GM18508 (cell line): Measurements from ENCODE around the gene MOB3A.

Source experiments
- ATAC-seq: cut with Tn5 transposase; IDR thresholded peaks from one replicate; pipeline ENCODE4 v1.9.1; 2021; ENCODE audit warnings: moderate number of reproducible peaks; ENCODE audit not compliant: insufficient read depth, unreplicated experiment

Gene MOB3A

DNA sequence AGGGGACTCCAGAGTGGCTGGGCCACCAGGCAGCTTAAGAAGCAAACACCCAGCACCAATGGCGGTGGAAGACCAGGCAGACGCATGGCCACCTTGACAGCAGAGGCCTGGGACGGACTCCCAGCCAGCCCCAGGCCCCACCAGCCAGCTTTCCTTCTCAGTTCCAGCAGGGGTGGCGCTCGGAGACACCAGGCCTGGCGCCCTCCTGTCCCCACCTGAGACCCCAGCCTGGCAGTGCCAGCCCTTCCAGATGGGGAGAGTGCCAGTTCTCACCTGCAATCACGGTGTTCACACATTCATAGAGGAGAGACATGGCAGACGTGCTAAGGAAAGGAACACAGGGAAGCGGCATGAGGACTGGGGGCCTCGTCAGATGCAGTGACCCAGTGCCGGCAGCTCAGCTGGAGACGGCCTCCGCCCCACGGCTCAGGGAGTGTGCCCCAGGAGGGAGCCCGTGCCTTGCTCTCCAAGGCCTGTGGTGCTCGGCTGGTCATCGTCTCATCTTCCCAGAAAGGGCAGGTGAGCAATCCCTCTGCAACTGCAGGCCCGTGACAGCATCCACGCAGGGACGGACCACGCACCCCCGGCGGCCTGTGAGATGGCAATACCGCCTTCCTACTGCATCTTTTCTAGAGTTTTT is 30.9 kb upstream of the MOB3A start:
- no peak for ATAC-seq

DNA sequence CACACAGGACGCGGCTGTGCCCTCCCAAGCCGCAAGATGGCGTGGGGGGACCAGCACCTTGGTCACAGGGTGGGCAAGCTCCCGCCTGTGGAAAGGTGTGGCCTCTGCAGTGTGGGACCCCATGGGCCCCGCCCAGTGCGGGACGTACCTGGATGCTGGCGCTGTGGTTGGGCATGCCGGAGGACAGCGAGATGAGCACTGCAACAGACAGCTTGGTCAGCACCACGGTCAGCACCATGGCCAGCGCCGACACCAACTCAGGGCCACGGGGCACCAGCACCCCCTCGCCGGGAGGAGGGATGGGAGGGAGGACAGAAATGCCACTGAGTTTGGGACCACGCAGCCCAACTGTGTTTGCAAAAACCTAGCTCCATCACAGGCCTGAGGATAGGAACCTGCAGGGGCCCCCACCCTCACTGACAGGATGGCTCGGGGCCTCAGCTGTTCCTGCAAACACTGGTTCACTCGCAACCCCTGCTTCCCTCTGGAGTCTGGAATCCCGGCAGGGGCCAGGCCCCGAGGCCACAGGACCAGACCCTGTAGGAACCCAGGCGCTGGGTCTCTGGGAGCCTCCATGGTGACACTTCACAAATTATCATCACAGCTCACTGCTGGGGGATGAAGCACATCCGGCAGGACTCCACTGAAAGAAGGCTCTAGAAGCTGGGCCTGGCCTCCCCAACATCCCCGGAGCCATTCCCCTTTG is 27.7 kb upstream of the MOB3A start:
- ATAC-seq, result no peak

DNA sequence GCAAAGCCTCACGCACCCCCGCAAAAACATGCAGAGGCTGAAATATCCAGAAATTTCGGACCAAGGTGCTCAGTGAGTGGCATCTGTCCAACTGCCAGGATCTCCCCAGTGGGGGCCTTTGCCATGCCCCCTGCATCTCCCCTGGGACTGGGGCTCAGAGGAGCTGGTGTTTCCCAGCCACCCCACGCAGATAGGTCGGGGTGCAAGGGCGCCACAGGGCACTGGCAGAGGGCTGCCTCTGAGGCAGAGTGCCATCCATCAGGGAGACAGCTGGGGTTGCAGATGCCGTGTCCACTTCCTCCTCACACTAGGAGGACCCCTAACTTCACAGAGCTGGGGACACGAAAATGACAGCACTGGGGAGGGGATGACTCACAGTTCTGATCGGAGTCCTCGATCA is 26.9 kb upstream of the MOB3A start:
- no peak for ATAC-seq

DNA sequence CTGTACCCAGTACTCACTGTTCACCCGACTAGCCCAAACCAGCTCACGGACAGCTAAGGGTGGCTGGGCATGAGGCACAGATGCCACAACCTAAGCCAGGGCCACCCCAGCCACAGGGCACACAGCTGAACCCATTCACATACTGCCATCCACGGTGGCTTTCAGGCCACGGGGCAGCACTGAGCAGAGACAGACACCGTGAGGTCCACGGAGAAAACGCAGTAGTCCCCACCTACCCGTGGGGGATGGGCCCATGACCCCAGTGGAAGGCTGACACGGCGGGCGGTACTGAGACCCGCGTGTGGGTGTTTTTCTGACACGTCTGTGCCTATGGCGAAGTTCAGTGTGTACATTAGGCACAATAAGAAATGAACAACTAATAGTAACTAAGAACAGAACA is 26.1 kb upstream of the MOB3A start:
- ATAC-seq, result no peak

DNA sequence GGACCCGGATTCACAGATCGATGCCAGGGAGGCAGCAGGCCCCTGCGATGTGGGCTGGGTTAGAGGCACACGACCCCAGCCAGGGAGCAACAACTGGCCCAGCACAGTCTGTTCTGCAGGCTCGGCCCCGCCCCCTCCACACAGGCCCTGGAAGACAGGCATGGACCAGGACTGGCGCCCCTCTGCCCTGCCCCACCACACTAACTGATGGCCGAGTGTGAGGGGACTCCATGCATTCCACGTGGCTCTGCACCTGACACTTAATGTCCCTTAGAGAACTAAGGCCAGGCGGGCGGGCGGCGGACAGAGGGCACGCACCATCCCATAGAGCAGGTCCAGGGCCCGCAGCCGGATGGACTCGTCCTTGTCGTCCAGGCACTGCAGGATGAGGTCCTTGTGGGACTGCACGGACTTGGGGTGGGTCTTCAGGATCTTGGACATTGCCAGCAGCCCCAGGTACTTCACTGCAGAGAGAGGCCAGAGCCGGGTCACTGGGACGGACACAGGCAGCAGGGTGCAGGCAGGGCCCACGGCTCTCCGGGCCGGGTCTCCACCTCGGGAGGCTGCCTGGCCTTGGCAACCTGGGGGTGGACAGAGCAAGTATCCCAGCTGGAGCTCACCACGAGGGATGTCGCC is 25.4 kb upstream of the MOB3A start:
- ATAC-seq, result no peak

DNA sequence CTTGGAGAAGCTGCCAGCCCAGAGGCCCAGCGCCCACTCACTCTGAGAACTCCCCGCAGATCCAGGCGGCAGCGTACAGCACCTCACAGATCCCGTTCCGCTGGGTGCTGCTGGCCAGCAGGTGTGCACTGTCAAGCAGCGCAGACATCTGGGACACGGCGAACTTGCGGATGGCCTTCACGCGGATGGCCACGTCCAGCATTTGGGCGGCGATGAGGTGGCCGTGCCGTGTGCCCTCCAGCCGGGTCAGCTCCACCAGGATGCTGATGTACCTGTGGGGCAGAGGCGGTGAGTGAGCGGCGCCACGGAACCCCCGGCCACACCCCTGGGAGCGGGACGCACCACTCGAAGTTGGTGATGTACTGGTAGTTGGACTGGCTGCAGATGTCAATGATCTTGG is 24.7 kb upstream of the MOB3A start:
- ATAC-seq, result no peak

DNA sequence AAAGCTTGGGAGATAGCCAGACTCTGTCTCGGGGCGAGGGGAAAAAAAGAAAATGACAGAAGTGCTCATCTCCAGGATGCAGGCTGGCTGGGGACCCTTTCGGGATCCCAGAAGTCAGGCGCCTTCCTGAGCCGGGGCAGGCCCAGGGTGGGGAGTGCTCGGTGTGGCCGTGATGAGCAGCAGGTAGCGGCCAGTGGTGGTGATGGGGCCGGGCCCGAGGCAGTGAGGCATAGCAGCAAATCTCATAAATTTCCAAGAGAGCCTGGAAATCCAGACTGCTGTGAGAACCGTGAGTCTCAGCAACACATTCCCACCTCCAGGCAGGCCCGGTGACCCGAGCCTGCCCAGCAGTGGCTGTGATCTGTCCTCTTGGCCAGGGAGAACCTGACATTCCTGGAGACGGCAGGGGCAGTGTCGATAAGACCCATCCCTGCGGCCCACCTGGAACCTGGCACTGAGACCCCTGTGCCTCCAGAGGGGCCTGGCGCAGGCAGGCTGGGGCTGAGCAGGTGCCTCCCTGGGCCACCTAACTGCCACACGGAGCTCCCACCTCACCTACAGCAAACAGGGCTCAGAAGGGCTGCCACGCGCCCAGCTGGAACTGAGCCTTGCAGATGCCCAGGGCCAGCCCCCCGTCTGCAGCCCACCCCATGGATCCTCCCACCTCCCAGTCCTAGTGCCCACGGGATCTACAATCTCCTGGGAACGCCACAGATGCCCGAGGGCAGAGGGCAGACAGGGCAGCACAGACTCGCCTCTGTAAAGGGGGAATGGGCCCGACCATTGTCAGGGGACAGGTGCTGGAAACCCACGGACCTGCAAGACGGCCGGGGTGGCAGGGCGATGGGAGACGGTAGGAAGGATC is 24.0 kb upstream of the MOB3A start:
- no peak for ATAC-seq

DNA sequence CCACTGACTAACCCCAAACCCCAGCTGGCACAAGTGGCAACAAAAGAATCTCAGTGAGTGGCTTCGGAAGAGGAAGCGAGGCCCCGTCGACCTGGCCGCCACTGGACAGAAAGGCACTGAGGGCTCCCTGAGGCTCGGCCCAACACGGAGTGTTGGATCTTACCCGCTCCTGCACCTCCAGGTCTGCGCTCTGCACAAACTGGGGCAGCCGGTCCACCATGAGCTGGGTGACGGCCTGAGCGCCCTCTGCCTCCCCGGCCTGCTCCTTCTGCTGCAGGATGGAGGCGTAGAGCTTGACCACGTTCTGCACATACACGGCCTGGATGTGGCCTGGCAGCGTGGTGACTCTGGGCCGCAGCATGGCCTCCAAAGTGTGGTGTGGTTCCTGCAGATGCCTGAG is 22.3 kb upstream of the MOB3A start:
- no peak for ATAC-seq

DNA sequence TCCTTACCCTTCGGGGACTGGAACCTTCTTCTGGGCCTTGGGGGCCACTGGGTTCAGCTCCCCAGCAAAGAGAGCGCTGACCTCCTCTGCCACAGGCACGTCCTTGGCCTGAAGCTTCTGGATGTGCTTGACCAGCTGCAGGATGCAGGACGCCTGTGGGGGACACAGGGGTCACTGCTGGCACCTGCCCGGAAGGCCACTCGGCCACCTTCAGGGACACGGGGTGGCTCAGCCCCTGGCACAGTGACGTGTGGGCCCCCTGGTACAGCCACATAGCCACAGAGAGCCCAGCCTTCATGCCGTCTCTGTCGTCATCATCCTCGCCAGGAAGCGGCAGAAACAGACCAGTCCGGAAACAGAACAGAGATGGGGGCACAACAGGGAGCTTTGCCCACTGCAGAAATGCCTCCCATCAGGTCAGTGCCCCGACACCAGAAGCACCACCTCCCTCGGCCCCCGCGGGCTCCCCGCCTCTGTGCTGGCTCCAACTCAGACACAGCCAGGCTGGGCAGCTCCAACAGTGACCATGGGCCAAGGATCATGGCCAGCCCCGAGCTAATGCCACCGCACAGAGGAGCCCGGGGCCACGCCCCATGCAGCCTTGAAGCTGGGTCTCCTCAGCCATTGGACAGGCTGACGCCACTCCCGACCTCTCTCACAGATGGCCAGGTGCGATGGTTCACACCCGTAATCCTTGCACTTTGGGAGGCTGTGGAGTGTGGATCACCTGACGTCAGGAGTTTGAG is 21.3 kb upstream of the MOB3A start:
- ATAC-seq, result no peak

DNA sequence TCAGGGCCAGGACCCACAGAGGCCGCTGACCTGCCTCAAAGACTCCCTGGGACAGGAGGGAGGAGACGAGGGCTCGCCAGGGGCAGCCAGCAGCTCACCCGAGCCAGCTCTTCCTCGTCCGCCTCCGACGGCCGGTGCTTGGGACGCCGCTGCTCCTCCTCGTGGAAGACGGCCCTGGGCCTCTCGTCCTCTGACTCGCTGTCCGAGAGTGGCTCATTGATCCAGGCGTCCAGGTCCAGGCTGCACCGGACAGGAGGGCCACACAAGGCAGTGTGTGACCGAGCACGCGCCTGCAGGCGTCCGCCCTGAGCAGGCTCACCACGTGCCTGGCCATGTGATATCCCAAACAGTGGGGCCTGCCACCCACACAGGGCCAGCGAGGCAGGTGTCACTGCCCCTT is 20.4 kb upstream of the MOB3A start:
- ATAC-seq, result no peak

DNA sequence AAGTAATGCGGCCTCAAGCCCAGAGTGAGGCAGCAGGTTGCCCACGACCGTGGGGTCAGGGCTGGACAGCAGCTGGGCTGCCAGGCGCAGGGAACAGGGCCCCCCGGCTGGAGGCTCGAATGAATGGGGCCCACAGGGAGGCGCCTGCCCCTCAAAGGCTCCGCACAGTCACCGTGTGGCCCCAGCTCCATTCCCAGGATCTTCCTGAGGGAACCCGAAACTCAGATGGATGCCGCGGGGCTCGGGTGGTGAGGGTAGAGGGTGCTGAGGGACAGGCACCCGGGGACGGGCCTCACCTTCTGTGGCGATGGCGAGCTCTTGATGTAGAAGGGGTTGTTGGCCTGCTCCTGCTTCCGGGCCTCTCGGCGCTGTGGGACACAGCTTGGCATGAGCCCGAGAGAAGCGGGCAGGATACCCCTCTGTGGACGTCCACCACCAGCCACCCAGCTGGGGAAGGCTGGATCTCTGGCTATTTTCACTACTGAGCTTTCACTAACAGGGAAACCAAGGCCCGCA is 19.8 kb upstream of the MOB3A start:
- ATAC-seq, result no peak

DNA sequence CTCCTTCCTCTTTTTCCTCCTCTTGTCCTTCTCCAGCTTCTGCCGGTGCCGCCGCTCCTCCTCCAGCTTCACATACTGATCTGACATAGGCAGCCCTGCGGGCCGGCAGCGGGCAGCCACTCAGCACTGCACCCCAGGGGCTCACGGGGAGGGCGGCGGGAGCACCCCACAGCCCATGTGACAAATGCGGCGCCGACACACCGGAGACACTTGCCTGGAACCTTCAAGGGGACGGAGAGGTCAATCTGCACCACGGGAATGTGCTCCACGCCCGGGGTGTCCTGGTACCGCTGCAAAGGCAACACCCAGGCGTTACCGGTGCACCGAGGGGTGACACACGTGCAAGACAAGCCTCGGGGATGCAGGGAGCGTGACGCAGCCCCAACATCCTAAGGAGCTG is 19.2 kb upstream of the MOB3A start:
- no peak for ATAC-seq

DNA sequence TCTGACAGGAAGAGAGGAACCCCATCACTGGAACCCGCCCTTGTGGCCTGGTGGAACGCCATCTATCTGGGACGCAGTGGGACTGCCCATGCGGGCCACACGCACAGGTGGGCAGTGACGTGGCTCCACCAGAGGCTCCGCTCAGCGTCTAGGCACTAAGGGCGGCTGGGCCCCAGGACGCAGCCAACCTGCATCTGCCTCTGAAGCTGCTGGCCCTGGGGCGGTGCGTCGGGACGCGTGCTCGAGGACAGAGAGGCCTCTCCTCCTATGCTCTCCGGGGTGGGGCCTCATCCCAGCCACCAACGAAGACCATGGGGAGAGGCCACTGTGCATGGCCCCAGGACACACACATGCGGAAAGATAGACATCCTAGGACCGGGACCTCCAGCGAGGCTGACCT is 18.7 kb upstream of the MOB3A start:
- no peak for ATAC-seq

DNA sequence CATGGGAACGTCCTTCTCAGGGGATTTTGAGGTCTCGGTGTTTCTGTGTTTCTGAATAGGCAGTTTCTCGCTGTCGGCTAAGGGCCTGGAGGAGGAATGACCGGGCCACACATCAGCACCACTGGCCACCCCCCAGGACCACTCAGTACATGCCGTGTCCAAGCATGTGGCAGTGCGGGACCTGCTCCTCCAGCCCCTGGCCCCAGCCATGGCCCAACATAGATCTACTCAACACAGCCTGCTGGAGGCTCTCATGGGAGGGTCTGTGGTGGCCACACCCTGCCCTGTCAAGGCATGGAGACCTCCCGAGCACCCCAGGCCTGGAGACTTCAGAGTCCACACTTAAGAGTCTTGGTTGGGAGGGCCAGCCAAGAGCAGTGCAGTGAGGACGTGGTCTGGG is 18.1 kb upstream of the MOB3A start:
- ATAC-seq, result no peak

DNA sequence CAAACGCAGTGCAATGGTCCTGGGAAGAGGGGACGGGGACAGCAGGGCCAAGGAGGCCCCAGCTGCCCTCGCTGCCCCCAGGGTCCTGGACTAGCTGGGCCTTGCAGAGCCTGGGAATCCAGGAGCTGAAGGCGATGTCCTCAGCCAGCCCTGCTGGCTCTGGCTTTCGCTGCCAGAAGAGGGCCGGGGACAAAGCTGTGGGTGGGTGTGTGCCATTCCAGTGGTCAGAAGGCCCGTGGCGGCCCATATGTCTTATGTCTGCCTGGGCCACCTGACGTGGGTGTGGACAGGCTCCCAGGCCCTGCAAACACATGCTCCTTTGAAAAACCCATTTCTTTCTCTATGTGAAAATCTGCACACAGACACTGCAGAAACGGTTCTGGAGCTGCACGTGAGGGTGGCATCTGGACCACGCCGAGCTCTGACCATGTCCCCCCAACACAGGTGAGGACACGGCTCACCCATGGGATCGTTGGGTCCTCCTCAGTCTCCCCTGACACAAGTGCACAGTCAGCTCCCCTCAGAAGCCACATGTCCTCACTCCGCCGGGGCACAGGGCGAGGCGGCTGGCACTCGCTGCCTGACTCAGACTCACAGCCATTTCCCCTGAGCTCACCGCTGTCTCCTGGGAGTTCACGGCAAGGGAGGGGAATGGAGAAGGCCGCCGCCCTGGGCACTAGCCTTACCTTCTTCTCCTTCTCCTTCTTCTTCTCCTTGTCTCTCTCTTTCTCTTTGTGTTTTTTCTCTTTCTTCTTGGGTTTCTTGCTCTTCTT is 17.5 kb upstream of the MOB3A start:
- ATAC-seq, result no peak

DNA sequence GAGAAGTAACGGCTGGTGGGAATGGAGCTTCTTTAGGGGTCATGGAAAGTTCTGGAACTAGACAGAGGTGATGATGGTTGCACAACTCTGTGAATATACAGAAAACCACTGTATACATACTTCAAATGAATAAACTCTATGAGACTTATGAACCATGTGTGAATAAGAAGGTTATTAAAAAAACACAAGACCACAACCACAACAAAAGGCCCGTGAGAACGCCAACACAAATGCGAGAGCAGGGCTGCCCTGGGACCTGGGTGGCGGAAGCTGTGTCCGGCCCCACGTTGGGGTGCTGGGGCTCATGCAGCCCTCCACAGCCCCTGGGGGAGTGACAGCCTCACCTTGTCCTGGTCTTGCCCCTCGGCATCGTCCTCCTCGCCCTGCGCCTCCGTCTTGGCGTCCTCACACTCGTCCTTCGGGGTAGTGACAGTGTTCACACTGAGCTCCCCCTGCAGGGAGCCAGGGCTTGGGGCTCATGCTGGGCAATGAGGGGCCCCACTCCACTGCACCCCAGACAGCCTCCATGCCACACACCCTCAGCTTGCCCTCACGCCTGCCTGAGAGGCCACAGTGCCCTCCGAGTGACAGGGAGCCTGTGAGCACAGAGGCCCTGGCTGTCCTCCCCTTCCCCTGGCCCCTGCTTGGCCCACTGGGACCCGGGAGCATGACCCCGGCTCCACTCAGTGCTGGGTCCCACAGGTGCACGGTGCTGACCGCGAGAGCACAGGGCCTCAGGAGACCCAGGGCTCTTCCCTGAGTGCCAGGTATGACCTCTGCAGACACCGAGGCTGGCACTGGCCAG is 16.6 kb upstream of the MOB3A start:
- no peak for ATAC-seq

DNA sequence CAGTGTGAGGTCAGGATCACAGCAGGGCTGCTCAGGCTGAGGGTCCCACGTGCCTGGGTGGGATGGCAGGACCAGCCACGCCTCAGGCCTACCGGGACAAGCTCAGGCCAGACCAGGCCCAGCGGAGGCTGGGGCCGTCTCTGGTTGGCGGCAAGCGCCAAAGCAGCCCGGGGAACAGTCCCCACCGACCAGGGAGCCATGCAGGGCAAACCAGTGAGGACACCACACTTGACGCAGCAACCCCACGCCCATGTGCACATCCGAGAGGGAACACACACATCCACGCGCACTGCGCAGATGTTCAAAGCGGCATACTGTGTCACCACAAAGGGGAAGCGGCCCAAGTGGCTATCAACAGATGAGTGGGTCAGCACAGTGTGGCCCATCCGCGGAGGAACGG is 15.8 kb upstream of the MOB3A start:
- ATAC-seq, result no peak

DNA sequence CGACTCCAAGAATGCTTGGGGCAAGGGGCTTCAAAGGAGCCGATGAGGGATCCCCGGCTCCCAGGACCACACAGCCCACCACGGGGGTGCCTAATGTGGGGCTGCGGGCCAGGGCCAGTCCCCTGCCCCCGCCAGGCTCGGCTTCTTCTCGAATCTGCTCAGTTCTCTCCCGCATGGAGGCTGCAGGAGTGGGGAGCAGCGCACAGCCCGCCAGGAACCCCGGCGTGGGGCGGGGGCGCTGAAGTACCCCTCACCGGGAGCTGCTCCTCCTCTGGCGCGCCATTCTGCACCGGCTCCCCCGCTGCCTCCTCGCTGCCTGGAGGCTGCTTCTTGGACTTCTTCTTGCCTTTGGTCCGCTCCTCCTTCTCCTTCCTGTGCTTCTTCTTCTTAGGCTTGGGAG is 15.3 kb upstream of the MOB3A start:
- no peak for ATAC-seq

DNA sequence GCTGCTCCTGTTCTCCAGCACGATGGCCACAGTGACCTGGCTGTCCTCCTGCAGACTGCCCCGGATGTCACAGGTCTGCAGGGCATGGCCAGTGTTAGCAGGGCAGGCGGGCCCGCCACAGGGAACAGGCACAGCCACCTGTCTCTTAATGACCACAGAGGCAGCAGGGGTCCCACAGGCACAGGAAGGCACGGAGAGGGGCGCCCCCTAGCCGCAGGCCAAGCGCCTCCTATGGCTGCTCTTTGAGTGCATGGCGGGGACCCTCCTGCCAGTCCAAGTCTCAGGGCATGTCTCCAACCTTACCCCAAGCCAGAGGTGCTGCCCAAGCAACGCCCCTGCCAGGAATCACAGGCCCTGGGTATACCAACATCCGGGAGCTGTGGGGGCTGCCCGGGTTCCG is 14.7 kb upstream of the MOB3A start:
- no peak for ATAC-seq
